WTC11 (cell line): Measurements from ENCODE around the gene GCDH.

Experiments
- AR ChIP-seq: fragments of 250-450 bp; sonication (Bioruptor Pico); IDR thresholded peaks from 2 replicates; pipeline ENCODE4 v1.9.0; 2021; ENCODE audit warnings: mild to moderate bottlenecking
- ATF2 ChIP-seq: sonication (generic); formaldehyde crosslinking; IDR thresholded peaks from 2 replicates; pipeline ENCODE4 v1.8.1; 2022; ENCODE audit warnings: low read depth, missing genetic modification reagents, borderline replicate concordance
- CTCF ChIP-seq: fragments of 200-600 bp; IDR thresholded peaks from 2 replicates; pipeline ENCODE4 v1.8.0; 2022; ENCODE audit warnings: antibody characterized with exemption
- E2F5 ChIP-seq: sonication (generic); formaldehyde crosslinking; IDR thresholded peaks from 2 replicates; pipeline ENCODE4 v1.8.1; 2022; ENCODE audit warnings: mild to moderate bottlenecking, moderate library complexity, missing genetic modification reagents
- JUN ChIP-seq: sonication (generic); formaldehyde crosslinking; IDR thresholded peaks from 2 replicates; pipeline ENCODE4 v1.8.0; 2023; ENCODE audit warnings: mild to moderate bottlenecking, missing genetic modification reagents
- MAX ChIP-seq: sonication (generic); formaldehyde crosslinking; IDR thresholded peaks from 2 replicates; pipeline ENCODE4 v1.8.0; 2022; ENCODE audit warnings: mild to moderate bottlenecking, missing genetic modification reagents
- MXD4 ChIP-seq: fragments of 250-450 bp; sonication (Bioruptor Pico); IDR thresholded peaks from 2 replicates; pipeline ENCODE4 v1.8.0; 2021; ENCODE audit warnings: mild to moderate bottlenecking, moderate library complexity, borderline replicate concordance
- SP1 ChIP-seq: sonication (generic); formaldehyde crosslinking; conservative IDR thresholded peaks from 2 replicates; pipeline ENCODE4 v1.8.1; 2022; ENCODE audit warnings: missing genetic modification reagents
- TCF7 ChIP-seq: sonication (generic); formaldehyde crosslinking; IDR thresholded peaks from 2 replicates; pipeline ENCODE4 v1.8.0; 2022; ENCODE audit warnings: mild to moderate bottlenecking, low read depth, missing genetic modification reagents, moderate library complexity
- TEAD1 ChIP-seq: sonication (generic); formaldehyde crosslinking; IDR thresholded peaks from 2 replicates; pipeline ENCODE4 v1.8.0; 2022; ENCODE audit warnings: mild to moderate bottlenecking, missing genetic modification reagents
- ZNF232 ChIP-seq: sonication (generic); formaldehyde crosslinking; IDR thresholded peaks from 2 replicates; pipeline ENCODE4 v1.8.0; 2022; ENCODE audit warnings: mild to moderate bottlenecking, missing genetic modification reagents
- ZNF512 ChIP-seq: sonication (generic); formaldehyde crosslinking; IDR thresholded peaks from 2 replicates; pipeline ENCODE4 v1.8.1; 2022; ENCODE audit warnings: missing genetic modification reagents, borderline replicate concordance

- TF ChIP-seq SP1 (CRISPR knock-in tag) (no peak), MAX (CRISPR knock-in tag) (no peak), AR (no peak), CTCF (no peak), JUN (no peak), MXD4 (no peak), TEAD1 (no peak), E2F5 (CRISPR knock-in tag) (no peak), ZNF512 (CRISPR knock-in tag) (no peak), ATF2 (CRISPR knock-in tag) (no peak), ZNF232 (CRISPR knock-in tag) (no peak), TCF7 (no peak)
These were observed 41.7 kb downstream of the GCDH start for GRCh38 chr19:12932392-12933286.
